ENCODE data around the gene TUBB.

GRCh38 chr6:30683183-30683979 lies 36.8 kb upstream of the TUBB start:
- TF ChIP-seq POLR2A (IDR thresholded peaks at IDR 0.05; ENCODE audit: low read depth, low read length) (no peak), POLR2AphosphoS5 (IDR thresholded peaks at IDR 0.05; ENCODE audit: low read depth, low read length) (no peak), PAX5 (IDR thresholded peaks at IDR 0.05; ENCODE audit: insufficient read depth, low read length, severe bottlenecking) (no peak), TAF1 (IDR thresholded peaks at IDR 0.05; ENCODE audit: low read depth, low read length) (no peak), SPI1 (IDR thresholded peaks at IDR 0.05; ENCODE audit: low read depth, low read length) (0 out of 2 replicates have a peak, but pooled peaks have one; percentile 10)
